A549 (cell line): ENCODE measurements around the gene SHISAL1. TPM values are rescaled to one million over a fixed set of nuclear protein-coding genes. Genes with fewer than 3 reads are reported as not detected.

Experiments used
- ATAC-seq, 2 experiments: fragments of 200-7000 bp in 1 of 2; fragments of >200 bp in 1 of 2; cut with Nextera tagmentation in 1 of 2; cut with Tn5 transposase in 1 of 2; 3 replicates each; pipeline versions ENCODE4 v1.8.0 to v1.9.1; 2018 to 2020; ENCODE audit warnings: mild to moderate bottlenecking in 1 of 2, moderate library complexity in 1 of 2
- CTCF ChIA-PET: fragments of 300-600 bp; sonication (Branson Sonifier 250); formaldehyde crosslinking; extraction: SDS; loops from one replicate; lab custom pipeline; 2021; ENCODE audit warnings: antibody characterized with exemption, inconsistent platforms; lab: Yijun Ruan, JAX
- POLR2A ChIA-PET: fragments of 350-600 bp; formaldehyde crosslinking; extraction: SDS; loops from one replicate; lab custom pipeline; 2021; ENCODE audit warnings: antibody characterized with exemption, inconsistent platforms; lab: Yijun Ruan, JAX
- DNase-seq, 2 experiments: peaks; one replicate each; pipeline versions ENCODE4 v3.0.0 to v3.0.0-alpha.2; 2011 to 2016; ENCODE audit warnings: low read depth in 1 of 2, low spot score in 1 of 2
- FAIRE-seq: peaks from 2 replicates; lab custom pipeline; 2011; peaks lifted over from hg19 to GRCh38; lab: Jason Lieb, UNC
- H3K27ac ChIP-seq, 2 experiments: fragments of >200 bp; sonication (Bioruptor Twin); formaldehyde crosslinking; 3 replicates each; pipeline ENCODE4 v1.5.1; 2016 to 2017
- H3K4me1 ChIP-seq: fragments of >200 bp; sonication (Bioruptor Twin); formaldehyde crosslinking; 3 replicates; pipeline ENCODE4 v1.6.1; 2016
- H3K4me2 ChIP-seq: fragments of >200 bp; sonication (Bioruptor Twin); formaldehyde crosslinking; 3 replicates; pipeline ENCODE4 v1.6.1; 2016
- H3K4me3 ChIP-seq: fragments of >200 bp; sonication (Bioruptor Twin); formaldehyde crosslinking; 3 replicates; pipeline ENCODE4 v1.5.1; 2016
- H3K9me3 ChIP-seq: fragments of >200 bp; sonication (Bioruptor Twin); formaldehyde crosslinking; 3 replicates; pipeline ENCODE4 v1.6.1; 2016
- CBX2 ChIP-seq: fragments of 200-600 bp; sonication (generic); IDR thresholded peaks from 2 replicates; pipeline ENCODE4 v1.6.1; 2016; ENCODE audit warnings: low read depth, mild to moderate bottlenecking, borderline replicate concordance
- CHD2 ChIP-seq: fragments of 150-350 bp; IDR thresholded peaks from 2 replicates; pipeline ENCODE4 v1.6.1; 2014; ENCODE audit warnings: low read length; ENCODE audit not compliant: partially characterized antibody
- CTCF ChIP-seq: fragments of >200 bp; sonication (Bioruptor Twin); formaldehyde crosslinking; IDR thresholded peaks from 3 replicates; pipeline ENCODE4 v1.5.1; 2016
- E2F6 ChIP-seq: IDR thresholded peaks from 2 replicates; pipeline ENCODE4 v1.6.1; 2012; ENCODE audit warnings: low read depth, borderline replicate concordance
- EHF ChIP-seq: fragments of 250-450 bp; sonication (Bioruptor Pico); IDR thresholded peaks from 2 replicates; pipeline ENCODE4 v1.5.0; 2020; ENCODE audit warnings: mild to moderate bottlenecking
- EP300 ChIP-seq, 2 experiments: fragments of >200 bp; sonication (Bioruptor Twin); formaldehyde crosslinking; IDR thresholded peaks; 2 replicates in 1 of 2; 3 replicates in 1 of 2; pipeline ENCODE4 v1.6.1; 2016 to 2017
- FOSB ChIP-seq: fragments of 250-450 bp; sonication (Bioruptor Pico); IDR thresholded peaks from 2 replicates; pipeline ENCODE4 v1.5.0; 2020; ENCODE audit warnings: mild to moderate bottlenecking, moderate library complexity
- FOSL2 ChIP-seq, 2 experiments: fragments of 450-650 bp in 1 of 2; fragments of >200 bp in 1 of 2; sonication (Bioruptor Twin) in 1 of 2; formaldehyde crosslinking; IDR thresholded peaks; 2 replicates each; pipeline versions ENCODE4 v1.5.0 to v1.6.1; 2016 to 2020; ENCODE audit warnings: mild to moderate bottlenecking in 1 of 2, moderate library complexity in 1 of 2
- FOXS1 ChIP-seq: fragments of 250-450 bp; sonication (Bioruptor Pico); IDR thresholded peaks from 2 replicates; pipeline ENCODE4 v1.5.0; 2020; ENCODE audit warnings: mild to moderate bottlenecking, moderate library complexity
- GATA3 ChIP-seq: IDR thresholded peaks from 2 replicates; pipeline ENCODE4 v1.6.1; 2012; ENCODE audit warnings: borderline replicate concordance
- HMGXB4 ChIP-seq: fragments of 250-450 bp; sonication (Bioruptor Pico); IDR thresholded peaks from 2 replicates; pipeline ENCODE4 v1.5.0; 2021; ENCODE audit warnings: mild to moderate bottlenecking, moderate library complexity, borderline replicate concordance
- HOXA7 ChIP-seq: fragments of 250-450 bp; sonication (Bioruptor Pico); IDR thresholded peaks from 2 replicates; pipeline ENCODE4 v1.5.0; 2020; ENCODE audit warnings: mild to moderate bottlenecking, moderate library complexity
- HOXB5 ChIP-seq: fragments of 250-450 bp; sonication (Bioruptor Pico); IDR thresholded peaks from 2 replicates; pipeline ENCODE4 v1.5.0; 2020; ENCODE audit warnings: mild to moderate bottlenecking, moderate library complexity
- MAFK ChIP-seq: fragments of 450-650 bp; IDR thresholded peaks from 2 replicates; pipeline ENCODE4 v1.6.1; 2014; ENCODE audit not compliant: partially characterized antibody
- NPAS2 ChIP-seq: fragments of 250-450 bp; sonication (Bioruptor Pico); IDR thresholded peaks from 2 replicates; pipeline ENCODE4 v1.8.0; 2022; ENCODE audit warnings: mild to moderate bottlenecking, moderate library complexity, borderline replicate concordance
- NR3C1 ChIP-seq: fragments of >200 bp; sonication (Bioruptor Twin); formaldehyde crosslinking; IDR thresholded peaks from 3 replicates; pipeline ENCODE4 v1.6.1; 2017
- PBX3 ChIP-seq: IDR thresholded peaks from 2 replicates; pipeline ENCODE4 v1.6.1; 2012
- PHF8 ChIP-seq: fragments of 200-600 bp; sonication (generic); IDR thresholded peaks from 2 replicates; pipeline ENCODE4 v1.6.1; 2016; ENCODE audit warnings: low read depth, mild to moderate bottlenecking, antibody characterized with exemption, moderate library complexity, borderline replicate concordance
- POLR2A ChIP-seq: IDR thresholded peaks from 2 replicates; pipeline ENCODE4 v1.6.1; 2012; ENCODE audit warnings: mild to moderate bottlenecking, low read length
- RAD21 ChIP-seq, 2 experiments: fragments of >200 bp in 1 of 2; sonication (Bioruptor Twin) in 1 of 2; formaldehyde crosslinking in 1 of 2; IDR thresholded peaks in 1 of 2; conservative IDR thresholded peaks in 1 of 2; 2 replicates in 1 of 2; 3 replicates in 1 of 2; pipeline ENCODE4 v1.6.1; 2012 to 2018; ENCODE audit warnings: inconsistent platforms in 1 of 2
- RFX5 ChIP-seq: fragments of 450-650 bp; IDR thresholded peaks from 2 replicates; pipeline ENCODE4 v1.7.1; 2014; ENCODE audit warnings: antibody characterized with exemption, mild to moderate bottlenecking, moderate library complexity
- SMC3 ChIP-seq: fragments of >200 bp; sonication (Bioruptor Twin); formaldehyde crosslinking; IDR thresholded peaks from 3 replicates; pipeline ENCODE4 v1.6.1; 2018; ENCODE audit warnings: inconsistent platforms
- SREBF2 ChIP-seq: fragments of 450-650 bp; IDR thresholded peaks from 2 replicates; pipeline ENCODE4 v1.6.1; 2014; ENCODE audit warnings: mild to moderate bottlenecking, moderate library complexity
- TFCP2L1 ChIP-seq: fragments of 250-450 bp; sonication (Bioruptor Pico); IDR thresholded peaks from 2 replicates; pipeline ENCODE4 v1.5.0; 2021; ENCODE audit warnings: mild to moderate bottlenecking
- TP53 ChIP-seq: fragments of 250-450 bp; sonication (Bioruptor Pico); IDR thresholded peaks from 2 replicates; pipeline ENCODE4 v1.5.0; 2021; ENCODE audit warnings: mild to moderate bottlenecking, moderate library complexity
- ZC3H11A ChIP-seq: fragments of 450-650 bp; IDR thresholded peaks from 2 replicates; pipeline ENCODE4 v1.6.1; 2014; ENCODE audit warnings: antibody characterized with exemption, mild to moderate bottlenecking
- ZSCAN20 ChIP-seq: fragments of 250-450 bp; sonication (Bioruptor Pico); IDR thresholded peaks from 2 replicates; pipeline ENCODE4 v1.8.0; 2022; ENCODE audit warnings: mild to moderate bottlenecking, moderate library complexity
- WGBS: methylation state at CpG from one replicate; pipeline ENCODE4 v1.1.6; 2017; ENCODE audit errors: missing lambda C conversion rate; 5-methylcytosine and 5-hydroxymethylcytosine counted together
- polyA plus RNA-seq, 4 experiments: library from polyadenylated mRNA; depleted of rRNA in 3 of 4; stranded (reverse); fragments of >200 nt; fragmentation: RNase III in 1 of 4; extraction: RNeasy Plus Mini Kit Qiagen cat#74134 plus additional on column Dnase treatment in 1 of 4; gene quantifications; 2 replicates in 3 of 4; 3 replicates in 1 of 4; pipeline ENCODE4 v1.2.3, GENCODE V29; 2011 to 2017
- TF ChIP-seq, protein P1 (sequence below): fragments of 200-600 bp; sonication (generic); IDR thresholded peaks from 2 replicates; pipeline ENCODE4 v1.6.1; 2016; ENCODE audit warnings: antibody characterized with exemption, mild to moderate bottlenecking, moderate library complexity
- TF ChIP-seq, protein P2 (sequence below): fragments of >200 bp; sonication (Bioruptor Twin); formaldehyde crosslinking; IDR thresholded peaks from 2 replicates; pipeline ENCODE4 v1.6.1; 2016
- TF ChIP-seq, protein P3 (sequence below): IDR thresholded peaks from 2 replicates; pipeline ENCODE4 v1.6.1; 2012

SHISAL1 gene
- polyA plus RNA-seq, 2 of the 4 experiments (the other 2 are of a cell fraction), result 0.61 to 1.9 TPM

DNA sequence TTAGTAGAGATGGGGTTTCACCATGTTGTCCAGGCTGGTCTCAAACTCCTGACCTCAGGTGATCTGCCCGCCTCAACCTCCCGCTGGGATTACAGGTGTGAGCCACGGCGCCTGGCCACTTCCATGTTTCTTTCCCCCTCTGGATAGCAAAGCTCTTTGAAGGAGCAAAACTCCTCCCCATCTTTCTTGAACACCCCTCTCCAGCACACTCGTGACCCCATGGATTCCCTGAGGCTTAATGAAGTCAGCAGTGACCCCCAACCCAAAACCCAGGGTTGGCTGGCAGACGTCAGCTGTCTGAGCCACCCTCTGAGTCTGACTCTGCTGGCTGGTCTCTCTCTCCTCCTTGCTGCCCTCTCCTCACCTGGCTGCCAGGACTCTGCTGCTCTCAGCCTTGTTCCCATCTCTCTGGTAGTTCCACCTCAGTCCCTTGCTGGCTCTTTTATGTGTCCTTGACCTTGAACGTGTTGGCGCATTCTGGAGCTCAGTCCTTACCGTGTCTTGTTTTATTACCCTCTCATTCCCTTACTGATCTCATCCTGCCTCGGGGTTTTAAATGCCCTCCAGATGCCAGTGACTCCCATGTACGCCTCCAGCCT lies 87.6 kb downstream of the SHISAL1 start:
- TF ChIP-seq FOXS1 (no peak), HOXA7 (CRISPR knock-in tag) (no peak), HOXB5 (CRISPR knock-in tag) (no peak), FOSL2 (IDR thresholded peaks at IDR 0.05) (no peak), FOSL2 (CRISPR knock-in tag; IDR thresholded peaks at IDR 0.05) (no peak), RAD21 (conservative IDR thresholded peaks at IDR 0.05 in 1 of 2, IDR thresholded peaks at IDR 0.05 in 1 of 2) (no peak), EP300 (IDR thresholded peaks at IDR 0.05) (no peak), SMC3 (no peak), CHD2 (no peak), MAFK (no peak), CBX2 (no peak), ZSCAN20 (CRISPR knock-in tag) (no peak), TFCP2L1 (CRISPR knock-in tag) (no peak), GATA3 (no peak), FOSB (no peak), NPAS2 (CRISPR knock-in tag) (no peak), PBX3 (no peak), EHF (CRISPR knock-in tag) (no peak)
- TF ChIP-seq, protein P1, sequence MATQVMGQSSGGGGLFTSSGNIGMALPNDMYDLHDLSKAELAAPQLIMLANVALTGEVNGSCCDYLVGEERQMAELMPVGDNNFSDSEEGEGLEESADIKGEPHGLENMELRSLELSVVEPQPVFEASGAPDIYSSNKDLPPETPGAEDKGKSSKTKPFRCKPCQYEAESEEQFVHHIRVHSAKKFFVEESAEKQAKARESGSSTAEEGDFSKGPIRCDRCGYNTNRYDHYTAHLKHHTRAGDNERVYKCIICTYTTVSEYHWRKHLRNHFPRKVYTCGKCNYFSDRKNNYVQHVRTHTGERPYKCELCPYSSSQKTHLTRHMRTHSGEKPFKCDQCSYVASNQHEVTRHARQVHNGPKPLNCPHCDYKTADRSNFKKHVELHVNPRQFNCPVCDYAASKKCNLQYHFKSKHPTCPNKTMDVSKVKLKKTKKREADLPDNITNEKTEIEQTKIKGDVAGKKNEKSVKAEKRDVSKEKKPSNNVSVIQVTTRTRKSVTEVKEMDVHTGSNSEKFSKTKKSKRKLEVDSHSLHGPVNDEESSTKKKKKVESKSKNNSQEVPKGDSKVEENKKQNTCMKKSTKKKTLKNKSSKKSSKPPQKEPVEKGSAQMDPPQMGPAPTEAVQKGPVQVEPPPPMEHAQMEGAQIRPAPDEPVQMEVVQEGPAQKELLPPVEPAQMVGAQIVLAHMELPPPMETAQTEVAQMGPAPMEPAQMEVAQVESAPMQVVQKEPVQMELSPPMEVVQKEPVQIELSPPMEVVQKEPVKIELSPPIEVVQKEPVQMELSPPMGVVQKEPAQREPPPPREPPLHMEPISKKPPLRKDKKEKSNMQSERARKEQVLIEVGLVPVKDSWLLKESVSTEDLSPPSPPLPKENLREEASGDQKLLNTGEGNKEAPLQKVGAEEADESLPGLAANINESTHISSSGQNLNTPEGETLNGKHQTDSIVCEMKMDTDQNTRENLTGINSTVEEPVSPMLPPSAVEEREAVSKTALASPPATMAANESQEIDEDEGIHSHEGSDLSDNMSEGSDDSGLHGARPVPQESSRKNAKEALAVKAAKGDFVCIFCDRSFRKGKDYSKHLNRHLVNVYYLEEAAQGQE, result no peak
- TF ChIP-seq, protein P2, sequence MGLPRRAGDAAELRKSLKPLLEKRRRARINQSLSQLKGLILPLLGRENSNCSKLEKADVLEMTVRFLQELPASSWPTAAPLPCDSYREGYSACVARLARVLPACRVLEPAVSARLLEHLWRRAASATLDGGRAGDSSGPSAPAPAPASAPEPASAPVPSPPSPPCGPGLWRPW, result no peak
- 31% methylated on average over 11 of the region's 11 CpGs for WGBS
- ChIA-PET CTCF (no interaction called here), POLR2A (no interaction called here)
- Histone ChIP-seq H3K4me2 (no peak overlapping the region), H3K4me1 (no peaks in the 10 kb centered on the region), H3K4me3 (no peak overlapping the region), H3K27ac (no peak overlapping the region), H3K9me3 (peaks cover 18% of the 10 kb centered on the region; the same call in 2 of the 3 replicates)
- ATAC-seq (no peak), FAIRE-seq (no peak), DNase-seq (no peak)

GRCh38 chr22:44224166-44224565 lies 88.6 kb downstream of the SHISAL1 start:
- no peak for ATAC-seq
- TF ChIP-seq RAD21 (conservative IDR thresholded peaks at IDR 0.05 in 1 of 2, IDR thresholded peaks at IDR 0.05 in 1 of 2) (no peak), RFX5 (no peak), CHD2 (no peak), FOSB (no peak), NR3C1 (no peak), EP300 (IDR thresholded peaks at IDR 0.05) (no peak), POLR2A (no peak), HMGXB4 (CRISPR knock-in tag) (no peak), SREBF2 (no peak), PHF8 (no peak), TP53 (no peak), ZC3H11A (no peak), CTCF (no peak), E2F6 (no peak)
- TF ChIP-seq, protein P3, sequence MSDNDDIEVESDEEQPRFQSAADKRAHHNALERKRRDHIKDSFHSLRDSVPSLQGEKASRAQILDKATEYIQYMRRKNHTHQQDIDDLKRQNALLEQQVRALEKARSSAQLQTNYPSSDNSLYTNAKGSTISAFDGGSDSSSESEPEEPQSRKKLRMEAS, result no peak

More at GRCh38 chr22:44224166-44224565, 88.6 kb downstream of the SHISAL1 start:
- Histone ChIP-seq H3K27ac (no peak overlapping the region), H3K9me3 (peaks cover 11% of the 10 kb centered on the region; the same call in 2 of the 3 replicates), H3K4me3 (no peak overlapping the region), H3K4me1 (no peaks in the 10 kb centered on the region), H3K4me2 (no peak overlapping the region; the same call in 2 of the 3 replicates)
- POLR2A ChIA-PET, result no interaction called here
- CTCF ChIA-PET, result no interaction called here
- 8% methylated on average over 12 of the region's 12 CpGs for WGBS
- FAIRE-seq (no peak), DNase-seq (no peak)
